Endodermal cell (in vitro differentiated cells): ENCODE data around the gene ACOT2. TPM values are rescaled to one million over a fixed set of nuclear protein-coding genes. Genes with fewer than 3 reads are reported as not detected.
"Not testable (repeated sequence)": the region's sequence is repeated elsewhere in the genome, so short reads cannot be mapped to it uniquely, and the experiment has no call there.

Source experiments
- DNase-seq: peaks from one replicate; pipeline ENCODE4 v3.0.0-alpha.2; 2017
- H3K27ac ChIP-seq: 2 replicates; pipeline ENCODE4 v1.5.1; 2013; ENCODE audit warnings: mild to moderate bottlenecking, low read depth, low read length, moderate library complexity
- H3K27me3 ChIP-seq: 2 replicates; pipeline ENCODE4 v1.6.1; 2013; ENCODE audit warnings: mild to moderate bottlenecking, low read length, moderate library complexity; ENCODE audit not compliant: insufficient read depth, control insufficient read depth, poor library complexity, severe bottlenecking
- H3K36me3 ChIP-seq: 2 replicates; pipeline ENCODE4 v1.7.0; 2013; ENCODE audit warnings: mild to moderate bottlenecking, low read length, moderate library complexity; ENCODE audit not compliant: control insufficient read depth, insufficient read depth
- H3K4me1 ChIP-seq: one replicate; pipeline ENCODE4 v1.7.0; 2013; ENCODE audit warnings: low read length; ENCODE audit not compliant: control insufficient read depth, insufficient read depth
- H3K4me3 ChIP-seq: 2 replicates; pipeline ENCODE4 v1.5.1; 2013; ENCODE audit warnings: mild to moderate bottlenecking, low read length, moderate library complexity
- H3K9ac ChIP-seq: 2 replicates; pipeline ENCODE4 v1.6.1; 2013; ENCODE audit warnings: mild to moderate bottlenecking, low read length, moderate library complexity; ENCODE audit not compliant: poor library complexity, severe bottlenecking; ENCODE audit errors: extremely low read depth
- H3K9me3 ChIP-seq: 2 replicates; pipeline ENCODE4 v1.6.1; 2013; ENCODE audit warnings: mild to moderate bottlenecking, low read length, moderate library complexity; ENCODE audit not compliant: control insufficient read depth
- H3K27ac Mint-ChIP-seq: 2 replicates; pipeline ENCODE4 v1.8.0; 2020; ENCODE audit warnings: mixed read lengths
- H3K27me3 Mint-ChIP-seq: 2 replicates; pipeline ENCODE4 v1.8.0; 2021; ENCODE audit warnings: mild to moderate bottlenecking, mixed read lengths; ENCODE audit not compliant: insufficient read depth
- H3K36me3 Mint-ChIP-seq: 2 replicates; pipeline ENCODE4 v1.8.0; 2020; ENCODE audit warnings: low read depth, mixed read lengths
- H3K4me1 Mint-ChIP-seq: 2 replicates; pipeline ENCODE4 v1.8.0; 2020; ENCODE audit warnings: mixed read lengths
- H3K4me3 Mint-ChIP-seq: 2 replicates; pipeline ENCODE4 v1.8.0; 2020; ENCODE audit warnings: mild to moderate bottlenecking, moderate library complexity, mixed read lengths
- H3K9me3 Mint-ChIP-seq: 2 replicates; pipeline ENCODE4 v1.8.0; 2020; ENCODE audit warnings: mild to moderate bottlenecking, mixed read lengths
- CTCF ChIP-seq: fragments of 200-600 bp; sonication (generic); conservative IDR thresholded peaks from 2 replicates; pipeline ENCODE4 v1.5.0; 2021; ENCODE audit warnings: antibody characterized with exemption, mild to moderate bottlenecking
- WGBS, 2 experiments: methylation state at CpG; one replicate each; pipeline versions ENCODE4 v1.1.5 to v1.1.7; 2013; ENCODE audit warnings: missing lambda C conversion rate in 2 of 2, mixed read lengths in 1 of 2; ENCODE audit not compliant: insufficient coverage in 1 of 2, insufficient read length in 1 of 2; 5-methylcytosine and 5-hydroxymethylcytosine counted together
- total RNA-seq, 2 donors: library from RNA; stranded (reverse); fragmentation: NEBNext Ultra II Directional in 1 of 2; extraction: Animal tissue kit (Norgen Biotek cat#: 25700) in 1 of 2; gene quantifications; 2 replicates in 1 of 2; 3 replicates in 1 of 2; pipeline ENCODE4 v1.2.1, GENCODE V29; 2021

Gene ACOT2
- total RNA-seq, 2 donors from 2014 or later, result 5.0 to 12.3 TPM

GRCh38 chr14:73539017-73539416 is 30.0 kb upstream of the ACOT2 start:
- 40 to 51% methylated on average over 1 to 5 of the region's 5 CpGs for WGBS, 2 experiments
- H3K9me3 Mint-ChIP-seq, H3K9ac ChIP-seq, H3K36me3 Mint-ChIP-seq, H3K4me1 ChIP-seq, H3K9me3 ChIP-seq, H3K27ac ChIP-seq, H3K27me3 ChIP-seq, H3K4me1 Mint-ChIP-seq, H3K4me3 ChIP-seq, H3K27me3 Mint-ChIP-seq, H3K36me3 ChIP-seq, H3K27ac Mint-ChIP-seq, H3K4me3 Mint-ChIP-seq: not testable (repeated sequence)
- DNase-seq, result peak; percentile 82
- TF ChIP-seq CTCF, result peak; percentile 73

- DNase-seq, H3K4me1 Mint-ChIP-seq: not testable (repeated sequence)
These were observed 26.1 kb upstream of the ACOT2 start for GRCh38 chr14:73542961-73543360.

GRCh38 chr14:73545353-73545752 is 23.7 kb upstream of the ACOT2 start:
- not testable (repeated sequence) for H3K9me3 Mint-ChIP-seq, H3K4me3 ChIP-seq, H3K4me1 Mint-ChIP-seq, DNase-seq, H3K36me3 Mint-ChIP-seq, H3K9ac ChIP-seq, H3K4me3 Mint-ChIP-seq, H3K36me3 ChIP-seq, H3K27ac Mint-ChIP-seq, H3K27ac ChIP-seq, H3K9me3 ChIP-seq, H3K4me1 ChIP-seq, H3K27me3 ChIP-seq, H3K27me3 Mint-ChIP-seq
- no CpG with 5 or more reads among the region's 1 CpG for WGBS, 2 experiments

More at GRCh38 chr14:73542961-73543360, 26.1 kb upstream of the ACOT2 start:
- H3K9me3 ChIP-seq, H3K27me3 Mint-ChIP-seq, H3K27ac Mint-ChIP-seq, H3K9me3 Mint-ChIP-seq, H3K27me3 ChIP-seq, H3K4me3 ChIP-seq, H3K36me3 ChIP-seq, H3K4me1 ChIP-seq, H3K4me3 Mint-ChIP-seq, H3K27ac ChIP-seq, H3K36me3 Mint-ChIP-seq, H3K9ac ChIP-seq: not testable (repeated sequence)
- WGBS, 2 experiments, result no CpG with 5 or more reads among the region's 7 CpGs
- peak; percentile 53 for TF ChIP-seq CTCF

GRCh38 chr14:73549097-73549496 is 19.9 kb upstream of the ACOT2 start:
- H3K27ac Mint-ChIP-seq, H3K9me3 ChIP-seq, H3K27me3 Mint-ChIP-seq, H3K27me3 ChIP-seq, DNase-seq, H3K4me1 ChIP-seq, H3K4me3 ChIP-seq, H3K4me1 Mint-ChIP-seq, H3K9me3 Mint-ChIP-seq, H3K9ac ChIP-seq, H3K36me3 ChIP-seq, H3K4me3 Mint-ChIP-seq, H3K27ac ChIP-seq, H3K36me3 Mint-ChIP-seq: not testable (repeated sequence)
- WGBS, 2 experiments, result no CpG with 5 or more reads among the region's 3 CpGs

GRCh38 chr14:73549889-73550524 is 19.0 kb upstream of the ACOT2 start:
- not testable (repeated sequence) for H3K9me3 Mint-ChIP-seq, H3K27me3 Mint-ChIP-seq, DNase-seq, H3K4me3 ChIP-seq, H3K27ac Mint-ChIP-seq, H3K9me3 ChIP-seq, H3K4me1 Mint-ChIP-seq, H3K27ac ChIP-seq, H3K36me3 Mint-ChIP-seq, H3K36me3 ChIP-seq, H3K4me3 Mint-ChIP-seq, H3K9ac ChIP-seq, H3K4me1 ChIP-seq, H3K27me3 ChIP-seq
- 100% methylated on average over 1 of the region's 6 CpGs; no CpG with 5 or more reads in 1 of the 2 experiments for WGBS, 2 experiments
